DMS 273 (cell line): ENCODE results near the gene AP1G1.
A peak's percentile ranks its signal among the peaks of the same experiment; 100 is the strongest.
"Not testable (repeated sequence)": the region's sequence is repeated elsewhere in the genome, so short reads cannot be mapped to it uniquely, and the experiment has no call there.

Experiments
- DNase-seq: peaks from one replicate; lab custom pipeline; 2025; ENCODE audit not compliant: unreplicated experiment; lab: John Stamatoyannopoulos, UW

Gene AP1G1

GRCh38 chr16:71810155-71810530 is 1.5 kb upstream of the AP1G1 start:
- DNase-seq, result not testable (repeated sequence)

GRCh38 chr16:71807905-71808592 is 585 bp downstream of the AP1G1 start:
- peak; percentile 69 for DNase-seq

- DNase-seq, result no peak
Observed at GRCh38 chr16:71803305-71803690, 5.3 kb downstream of the AP1G1 start.

DNA sequence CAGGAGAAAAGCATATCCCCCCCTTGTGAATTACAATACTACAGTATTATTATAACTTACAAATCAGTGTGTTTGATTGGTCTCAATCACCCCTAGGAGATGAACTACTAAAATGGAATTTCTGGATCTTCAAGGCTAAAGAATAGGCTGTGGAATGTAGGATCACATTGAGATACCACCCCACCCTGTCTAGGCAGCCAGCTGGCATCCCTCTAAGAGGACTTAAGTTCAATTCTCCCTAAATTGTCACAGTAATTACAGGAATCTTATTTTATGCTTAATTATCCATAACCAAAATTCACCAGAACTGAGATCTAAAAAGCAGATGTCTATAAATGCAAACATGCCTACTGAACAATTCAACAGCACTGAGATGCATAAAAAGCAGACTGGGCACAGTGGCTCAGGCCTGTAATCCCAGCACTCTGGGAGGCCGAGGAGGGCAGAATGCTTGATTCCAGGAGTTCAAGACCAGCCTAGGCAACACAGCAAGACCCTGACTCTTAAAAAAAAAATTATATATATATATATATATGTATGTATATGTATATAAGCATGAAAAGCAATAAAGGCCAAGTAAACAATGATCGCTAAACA is 12.0 kb downstream of the AP1G1 start:
- DNase-seq, result no peak

DNA sequence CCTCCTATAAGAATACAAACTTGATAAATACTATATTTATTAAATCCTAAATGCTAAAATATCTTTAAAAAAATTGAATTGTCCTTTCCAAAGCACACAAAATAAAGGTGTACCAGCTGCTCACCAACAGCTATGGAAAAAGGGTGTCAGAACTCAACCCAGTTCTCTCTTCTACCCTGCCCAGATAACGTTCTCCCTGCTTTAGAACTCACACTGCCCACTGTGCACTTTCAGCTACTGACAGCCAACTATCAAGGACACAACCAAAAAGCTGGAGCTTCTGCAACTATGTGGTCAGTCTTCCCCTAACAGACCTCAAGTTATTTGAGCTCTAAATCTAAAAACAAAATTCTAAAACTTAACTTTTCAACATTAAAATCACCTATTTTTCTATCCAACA is 13.7 kb downstream of the AP1G1 start:
- DNase-seq, result no peak

GRCh38 chr16:71794018-71794417 is 14.6 kb downstream of the AP1G1 start:
- no peak for DNase-seq

GRCh38 chr16:71792176-71792575 is 16.5 kb downstream of the AP1G1 start:
- no peak for DNase-seq

GRCh38 chr16:71790329-71790728 is 18.3 kb downstream of the AP1G1 start:
- DNase-seq, result not testable (repeated sequence)

GRCh38 chr16:71789136-71789535 is 19.5 kb downstream of the AP1G1 start:
- no peak for DNase-seq

- DNase-seq, result no peak
Observed at GRCh38 chr16:71788578-71788977, 20.1 kb downstream of the AP1G1 start.

DNA sequence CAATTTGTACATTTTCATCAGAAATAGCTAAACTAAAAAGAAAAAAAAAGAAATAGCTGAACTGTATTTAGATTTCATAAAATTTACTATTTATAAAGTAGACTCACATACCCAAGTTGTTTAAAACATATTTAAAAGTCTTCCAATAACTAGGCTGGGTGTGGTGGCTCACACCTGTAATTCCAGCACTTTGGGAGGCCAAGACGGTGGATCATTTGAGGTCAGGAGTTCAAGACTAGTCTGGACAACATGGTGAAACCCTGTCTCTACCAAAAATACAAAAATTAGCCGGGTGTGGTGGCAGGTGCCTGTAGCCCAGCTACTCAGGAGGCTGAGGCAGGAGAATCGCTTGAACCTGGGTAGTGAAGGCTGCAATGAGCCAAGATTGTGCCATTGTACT is 23.5 kb downstream of the AP1G1 start:
- DNase-seq, result not testable (repeated sequence)

DNA sequence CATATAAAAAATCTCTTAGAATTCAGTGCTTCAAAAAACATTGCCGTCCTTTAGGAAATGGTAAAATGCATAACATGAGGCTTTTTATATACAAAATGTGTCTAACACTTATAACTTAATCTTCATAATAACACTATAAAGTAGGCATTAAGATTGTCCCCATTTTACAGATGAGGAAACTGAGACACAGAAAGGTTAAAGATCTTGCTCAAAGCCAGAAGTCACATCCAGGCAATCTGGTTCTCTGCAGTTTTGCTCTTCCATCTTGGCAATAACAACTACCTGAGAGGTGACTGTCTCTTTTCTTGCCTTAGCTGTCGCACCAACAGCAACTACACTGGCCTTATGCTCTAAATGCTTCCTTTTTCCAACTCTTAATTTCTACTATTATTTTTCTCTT is 24.5 kb downstream of the AP1G1 start:
- DNase-seq, result no peak

DNA sequence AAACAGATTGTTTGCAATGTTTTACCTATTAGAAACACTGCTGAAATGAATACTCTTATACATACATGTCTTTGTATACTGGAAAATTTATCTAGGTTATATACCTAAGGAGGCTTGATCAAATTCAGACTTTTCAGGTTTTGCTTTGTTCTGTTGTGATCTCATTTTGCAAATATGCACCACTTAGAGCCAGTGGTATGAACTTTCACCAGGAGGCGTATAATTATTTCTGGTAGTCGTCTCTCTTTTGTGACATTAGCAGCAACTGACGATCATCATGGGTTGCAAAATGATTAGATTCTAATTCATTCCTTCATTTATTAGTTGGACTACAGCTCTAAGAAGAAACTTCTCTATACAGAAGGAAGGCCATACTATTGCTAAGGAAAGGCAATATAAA is 26.9 kb downstream of the AP1G1 start:
- no peak for DNase-seq

- DNase-seq, result no peak
Observed at GRCh38 chr16:71780521-71781089, 28.0 kb downstream of the AP1G1 start.

GRCh38 chr16:71778780-71779179 is 29.9 kb downstream of the AP1G1 start:
- DNase-seq, result no peak

- DNase-seq, result no peak
Observed at GRCh38 chr16:71777329-71777728, 31.3 kb downstream of the AP1G1 start.

GRCh38 chr16:71775949-71776348 is 32.7 kb downstream of the AP1G1 start:
- no peak for DNase-seq

DNA sequence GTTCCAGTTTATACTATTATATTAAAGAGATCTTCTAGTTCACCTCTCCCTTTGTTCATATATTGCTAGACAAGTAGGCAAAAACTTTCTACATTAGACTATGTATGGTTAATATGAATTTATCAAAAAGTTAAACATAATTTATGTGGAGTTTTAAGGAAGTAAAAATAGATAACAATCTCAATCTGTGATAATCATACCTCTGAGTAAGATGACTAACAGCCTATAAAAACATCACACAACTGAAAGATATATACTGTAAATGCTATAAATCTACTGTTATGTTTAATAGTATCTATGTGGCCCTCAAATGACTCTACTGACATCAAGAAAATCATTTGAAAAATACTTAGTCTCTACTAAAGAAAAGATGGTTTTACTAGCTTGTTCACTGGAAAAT is 37.1 kb downstream of the AP1G1 start:
- no peak for DNase-seq

DNA sequence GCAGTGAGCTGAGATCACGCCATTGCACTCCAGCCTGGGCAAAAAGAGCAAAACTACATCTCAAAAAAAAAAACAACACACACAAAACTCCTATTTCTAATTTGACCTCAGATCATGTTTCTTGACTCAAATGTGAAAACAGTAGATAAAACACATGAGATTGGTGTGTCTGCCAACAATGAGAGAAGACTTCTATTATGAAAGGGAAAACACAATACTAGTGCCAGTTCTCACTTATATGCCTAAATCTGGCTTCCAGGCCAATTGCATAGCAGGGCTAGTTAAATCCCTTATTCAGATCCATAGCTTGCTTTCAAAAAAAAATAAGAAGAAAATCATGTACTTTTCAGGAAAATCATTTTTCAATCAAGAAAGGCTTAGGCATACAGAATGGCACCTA is 39.4 kb downstream of the AP1G1 start:
- DNase-seq, result no peak

GRCh38 chr16:71767060-71767900 is 41.4 kb downstream of the AP1G1 start:
- no peak for DNase-seq

DNA sequence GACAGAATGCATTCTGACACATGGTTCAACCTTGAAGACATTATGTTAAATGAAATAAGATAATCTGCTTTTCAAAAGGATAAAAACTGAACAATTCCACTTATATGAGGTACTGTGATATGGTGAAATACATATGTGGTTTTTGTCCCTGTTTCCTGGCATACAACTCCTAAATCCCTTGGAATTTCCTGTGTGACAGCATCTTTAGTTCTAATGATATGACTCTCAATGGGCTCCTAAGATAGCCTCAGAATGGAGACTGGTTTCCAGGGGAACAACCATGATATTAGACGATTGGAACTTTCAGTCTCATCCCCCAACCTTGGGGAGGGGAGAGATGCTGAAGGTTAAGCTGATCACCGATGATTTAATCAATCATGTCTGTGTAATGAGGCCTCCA is 46.4 kb downstream of the AP1G1 start:
- DNase-seq, result no peak

- DNase-seq, result no peak
Observed at GRCh38 chr16:71761097-71761496, 47.5 kb downstream of the AP1G1 start.
